ENCODE results near the gene C2orf80.

DNA sequence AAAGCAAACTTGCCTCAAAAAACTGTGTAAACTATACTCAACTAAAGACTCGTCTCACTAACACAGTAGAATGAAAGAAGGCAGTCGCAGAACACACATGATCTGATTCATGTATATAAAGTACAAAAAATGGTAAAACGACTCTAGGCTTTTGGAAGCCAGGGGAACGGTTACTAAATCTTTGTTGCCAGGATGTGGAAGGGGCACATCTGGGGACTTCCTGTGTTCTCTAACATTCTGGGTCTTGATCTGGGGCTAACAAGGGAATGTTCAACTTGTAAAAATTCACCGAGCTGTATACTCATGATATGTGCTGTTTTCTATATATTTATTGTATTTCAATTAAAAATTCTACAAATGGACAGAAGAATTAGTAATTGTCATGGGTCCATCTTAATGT is 14.3 kb upstream of the C2orf80 start:
- TF ChIP-seq, protein P1, sequence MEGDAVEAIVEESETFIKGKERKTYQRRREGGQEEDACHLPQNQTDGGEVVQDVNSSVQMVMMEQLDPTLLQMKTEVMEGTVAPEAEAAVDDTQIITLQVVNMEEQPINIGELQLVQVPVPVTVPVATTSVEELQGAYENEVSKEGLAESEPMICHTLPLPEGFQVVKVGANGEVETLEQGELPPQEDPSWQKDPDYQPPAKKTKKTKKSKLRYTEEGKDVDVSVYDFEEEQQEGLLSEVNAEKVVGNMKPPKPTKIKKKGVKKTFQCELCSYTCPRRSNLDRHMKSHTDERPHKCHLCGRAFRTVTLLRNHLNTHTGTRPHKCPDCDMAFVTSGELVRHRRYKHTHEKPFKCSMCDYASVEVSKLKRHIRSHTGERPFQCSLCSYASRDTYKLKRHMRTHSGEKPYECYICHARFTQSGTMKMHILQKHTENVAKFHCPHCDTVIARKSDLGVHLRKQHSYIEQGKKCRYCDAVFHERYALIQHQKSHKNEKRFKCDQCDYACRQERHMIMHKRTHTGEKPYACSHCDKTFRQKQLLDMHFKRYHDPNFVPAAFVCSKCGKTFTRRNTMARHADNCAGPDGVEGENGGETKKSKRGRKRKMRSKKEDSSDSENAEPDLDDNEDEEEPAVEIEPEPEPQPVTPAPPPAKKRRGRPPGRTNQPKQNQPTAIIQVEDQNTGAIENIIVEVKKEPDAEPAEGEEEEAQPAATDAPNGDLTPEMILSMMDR (IDR thresholded peaks at IDR 0.05) = no peak
- no peak for TF ChIP-seq POLR2A (IDR thresholded peaks at IDR 0.05)

All from Peyer's patch (tissue), 4 donors.